Omental fat pad (tissue), 4 donors: ENCODE measurements around the gene OR52E8. TPM values are rescaled to one million over a fixed set of nuclear protein-coding genes. Genes with fewer than 3 reads are reported as not detected.
A peak's percentile ranks its signal among the peaks of the same experiment; 100 is the strongest.

ENCODE experiments used
- ATAC-seq: fragments of 150-250 bp; one replicate; pipeline ENCODE4 v1.9.1; 2016; ENCODE audit warnings: mild to moderate bottlenecking, moderate library complexity; ENCODE audit not compliant: low FRiP score
- DNase-seq: peaks from one replicate; pipeline ENCODE4 v3.0.0-alpha.2; 2019; ENCODE audit warnings: low spot score
- total RNA-seq, 4 donors: library from RNA; depleted of rRNA; stranded (reverse); fragments of >200 nt; gene quantifications; one replicate each; pipeline ENCODE4 v1.1.0, GENCODE V29; 2016
- TF ChIP-seq, protein P1 (sequence below), 3 donors: fragments of 450-650 bp; IDR thresholded peaks; one replicate each; pipeline ENCODE4 v1.5.1; 2016 to 2017; ENCODE audit warnings: antibody characterized with exemption in 3 of 3, mild to moderate bottlenecking in 3 of 3, moderate library complexity in 2 of 3

OR52E8 gene
- total RNA-seq, 4 donors from 2014 or later: not detected

- no peak for DNase-seq
- no peak for ATAC-seq
- TF ChIP-seq, protein P1, sequence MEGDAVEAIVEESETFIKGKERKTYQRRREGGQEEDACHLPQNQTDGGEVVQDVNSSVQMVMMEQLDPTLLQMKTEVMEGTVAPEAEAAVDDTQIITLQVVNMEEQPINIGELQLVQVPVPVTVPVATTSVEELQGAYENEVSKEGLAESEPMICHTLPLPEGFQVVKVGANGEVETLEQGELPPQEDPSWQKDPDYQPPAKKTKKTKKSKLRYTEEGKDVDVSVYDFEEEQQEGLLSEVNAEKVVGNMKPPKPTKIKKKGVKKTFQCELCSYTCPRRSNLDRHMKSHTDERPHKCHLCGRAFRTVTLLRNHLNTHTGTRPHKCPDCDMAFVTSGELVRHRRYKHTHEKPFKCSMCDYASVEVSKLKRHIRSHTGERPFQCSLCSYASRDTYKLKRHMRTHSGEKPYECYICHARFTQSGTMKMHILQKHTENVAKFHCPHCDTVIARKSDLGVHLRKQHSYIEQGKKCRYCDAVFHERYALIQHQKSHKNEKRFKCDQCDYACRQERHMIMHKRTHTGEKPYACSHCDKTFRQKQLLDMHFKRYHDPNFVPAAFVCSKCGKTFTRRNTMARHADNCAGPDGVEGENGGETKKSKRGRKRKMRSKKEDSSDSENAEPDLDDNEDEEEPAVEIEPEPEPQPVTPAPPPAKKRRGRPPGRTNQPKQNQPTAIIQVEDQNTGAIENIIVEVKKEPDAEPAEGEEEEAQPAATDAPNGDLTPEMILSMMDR (IDR thresholded peaks at IDR 0.05): no peak
Measured at GRCh38 chr11:5809122-5809519, 48.4 kb downstream of the OR52E8 start.

DNA sequence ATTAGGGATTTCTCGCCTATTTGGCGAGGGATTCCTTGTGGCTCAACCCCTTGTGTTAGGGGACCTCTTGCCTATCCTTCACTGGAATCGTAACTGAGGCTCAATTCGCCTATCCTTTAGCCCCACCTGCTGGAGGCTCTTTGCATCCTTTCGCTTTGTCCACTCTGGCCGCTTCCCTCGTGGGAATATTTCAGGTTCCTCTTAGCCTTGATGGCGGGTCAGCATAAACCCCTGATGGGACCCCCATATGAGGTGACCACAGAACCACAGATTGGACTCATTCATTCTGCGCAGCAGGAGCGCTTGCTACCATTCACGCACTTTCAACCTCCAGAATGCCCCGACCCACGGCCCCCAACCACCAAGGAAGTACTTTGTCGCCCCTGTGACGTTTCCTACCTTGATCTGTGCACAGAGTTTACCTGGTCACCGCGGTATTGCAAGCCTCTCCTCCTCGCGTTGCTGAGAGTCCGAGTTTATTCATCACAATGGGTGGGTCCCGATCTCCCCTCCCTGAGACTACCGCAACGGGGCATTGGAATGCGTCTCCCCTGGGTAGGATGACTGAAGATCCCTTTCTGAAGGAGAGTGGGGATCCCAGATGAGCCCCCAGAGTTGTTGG is 48.9 kb downstream of the OR52E8 start, which contains the start of gene OR52N2:
Gene OR52N2, plus strand, starts transcription at position 425 of the 622 bp plus-strand sequence. CDS start 11,412 bp downstream, outside the sequence.
- TF ChIP-seq, protein P1 (IDR thresholded peaks at IDR 0.05): peak in 2 of 3 donors; percentile 13 to 79
- peak; percentile 67 for DNase-seq
- peak; percentile 76 for ATAC-seq

- TF ChIP-seq, protein P1 (IDR thresholded peaks at IDR 0.05): no peak
- ATAC-seq: no peak
- no peak for DNase-seq
Measured at GRCh38 chr11:5807580-5807979, 49.9 kb downstream of the OR52E8 start.

Other genes with a start within 250 kb of the OR52E8 start
- 1 to 10 TPM; 3.7 to 9.6 (median 6.6) TPM for gene TRIM34, start 232.7 kb downstream of the OR52E8 start, total RNA-seq
- 10 to 100 TPM; 18.0 to 24.4 (median 21.1) TPM for gene TRIM5, start 172.6 kb downstream of the OR52E8 start, total RNA-seq
- gene TRIM22, start 167.9 kb downstream of the OR52E8 start, total RNA-seq: 100 to 1,000 TPM in 1 of 4 donors, 10 to 100 TPM in 3; 22.3 to 163 (median 55.7) TPM
- under 1 TPM in 1 of 4 donors, not detected in 3; 0.47 TPM for gene OR56B1, start 121.2 kb downstream of the OR52E8 start, total RNA-seq
- gene OR52N4, start 103.4 kb downstream of the OR52E8 start, total RNA-seq: under 1 TPM in 1 of 4 donors, not detected in 3; 0.72 TPM
- gene OR52N5, start 74.3 kb downstream of the OR52E8 start, total RNA-seq: 10 to 100 TPM in 1 of 4 donors, not detected in 3; 11.9 TPM
- 10 to 100 TPM in 1 of 4 donors, 1 to 10 TPM in 1, under 1 TPM in 1, not detected in 1; 0.46 to 13.9 (median 2.4) TPM for gene OR52N1, start 66.4 kb downstream of the OR52E8 start, total RNA-seq
- gene OR52N2, start 48.8 kb downstream of the OR52E8 start, total RNA-seq: not detected
- gene OR52E6, start 15.8 kb downstream of the OR52E8 start, total RNA-seq: not detected
- not detected for gene OR52E4, start 22.9 kb upstream of the OR52E8 start, total RNA-seq
- not detected for gene OR52E5, start 35.5 kb upstream of the OR52E8 start, total RNA-seq
- not detected for gene OR56A3, start 84.6 kb upstream of the OR52E8 start, total RNA-seq
- not detected for gene OR56A5, start 110.8 kb upstream of the OR52E8 start, total RNA-seq
- not detected for gene OR52L1, start 129.3 kb upstream of the OR52E8 start, total RNA-seq
- not detected for gene OR56A4, start 149.3 kb upstream of the OR52E8 start, total RNA-seq
- gene OR56A1, start 173.1 kb upstream of the OR52E8 start, total RNA-seq: under 1 TPM in 1 of 4 donors, not detected in 3; 0.06 TPM
- gene OR56B4, start 250.0 kb upstream of the OR52E8 start, total RNA-seq: not detected